H1 (cell line): ENCODE results near the gene ADAM23. TPM values are rescaled to one million over a fixed set of nuclear protein-coding genes. Genes with fewer than 3 reads are reported as not detected.

Experiments
- CBX5 ChIP-seq: fragments of 300-800, 300-1000 bp; sonication (generic); IDR thresholded peaks from 2 replicates; pipeline ENCODE4 v1.7.1; 2016; ENCODE audit warnings: antibody characterized with exemption, low read length, low read depth
- CEBPB ChIP-seq: IDR thresholded peaks from 2 replicates; pipeline ENCODE4 v1.6.1; 2012; ENCODE audit warnings: low read depth, low read length
- CTCF ChIP-seq, 3 experiments: IDR thresholded peaks; 1 replicate in 2 of 3; 2 replicates in 1 of 3; pipeline versions ENCODE4 v1.5.1 to v1.6.1; 2011; ENCODE audit warnings: low read length in 3 of 3, mild to moderate bottlenecking in 3 of 3, inconsistent platforms in 2 of 3, low read depth in 1 of 3, moderate library complexity in 1 of 3; ENCODE audit not compliant: insufficient read depth in 1 of 3; ENCODE audit errors: control extremely low read depth in 1 of 3
- JUN ChIP-seq: IDR thresholded peaks from 2 replicates; pipeline ENCODE4 v1.6.1; 2011; ENCODE audit warnings: low read depth, mild to moderate bottlenecking, improper control_type of control experiment, low read length
- KDM4A ChIP-seq: IDR thresholded peaks from one replicate; pipeline ENCODE4 v1.7.1; 2012; ENCODE audit warnings: low read depth, mild to moderate bottlenecking, moderate library complexity, low read length, inconsistent platforms; ENCODE audit not compliant: severe bottlenecking
- MAFK ChIP-seq: IDR thresholded peaks from 2 replicates; pipeline ENCODE4 v1.6.1; 2012; ENCODE audit warnings: low read depth, mild to moderate bottlenecking, improper control_type of control experiment, low read length
- POLR2A ChIP-seq, 2 experiments: IDR thresholded peaks; 1 replicate in 1 of 2; 2 replicates in 1 of 2; pipeline ENCODE4 v1.6.1; 2011; ENCODE audit warnings: low read depth in 2 of 2, low read length in 2 of 2, mild to moderate bottlenecking in 2 of 2; ENCODE audit errors: control extremely low read depth in 1 of 2
- RNF2 ChIP-seq: fragments of 200-900, 300-1000 bp; sonication (generic); IDR thresholded peaks from 2 replicates; pipeline ENCODE4 v1.7.1; 2016; ENCODE audit warnings: borderline replicate concordance, low read depth, mild to moderate bottlenecking, antibody characterized with exemption, low read length; ENCODE audit not compliant: poor library complexity, severe bottlenecking; ENCODE audit errors: missing control alignments
- SIRT6 ChIP-seq: IDR thresholded peaks from one replicate; pipeline ENCODE4 v1.7.1; 2012; ENCODE audit warnings: low read length, inconsistent platforms
- TAF7 ChIP-seq: optimal IDR thresholded peaks from 2 replicates; pipeline ENCODE3; 2011; ENCODE audit warnings: low read depth, mild to moderate bottlenecking, inconsistent platforms, low read length, moderate library complexity, borderline replicate concordance
- polyA plus RNA-seq, 7 experiments: library from polyadenylated mRNA; depleted of rRNA in 3 of 7; stranded (reverse) in 5 of 7; unstranded in 2 of 7; fragments of >200 nt in 5 of 7; fragments of 200-250 nt in 2 of 7; gene quantifications; 1 replicate in 5 of 7; 2 replicates in 1 of 7; 4 replicates in 1 of 7; pipeline versions ENCODE4 v1.2.1 to v1.2.3, GENCODE V29; 2011 to 2013; ENCODE audit warnings: missing spikeins in 2 of 7, mixed read lengths in 2 of 7
- total RNA-seq: library from RNA; stranded (reverse); fragmentation: NEBNext Ultra II Directional; extraction: Animal tissue kit (Norgen Biotek cat#: 25700); gene quantifications from 2 replicates; pipeline ENCODE4 v1.2.1, GENCODE V29; 2021

The ADAM23 gene
- total and polyA plus RNA-seq, 2 of the 8 experiments (the other 6 are each of a cell fraction or from before 2014, with no cell fraction given) = 9.9 to 20.8 TPM

- TF ChIP-seq CTCF (IDR thresholded peaks at IDR 0.05; ENCODE audit: control extremely low read depth in 1 of 3, insufficient read depth in 1 of 3, low read depth in 1 of 3, low read length in 3 of 3) (no peak), SIRT6 (no peak), MAFK (no peak), CBX5 (no peak), CEBPB (no peak), POLR2A (IDR thresholded peaks at IDR 0.05; ENCODE audit: control extremely low read depth in 1 of 2, low read depth in 2 of 2, low read length in 2 of 2) (no peak), TAF7 (no peak), KDM4A (no peak), RNF2 (no peak), JUN (no peak)
These were observed 88.7 kb downstream of the ADAM23 start (continued) for GRCh38 chr2:206531996-206532543.
